GM20431 (cell line): ENCODE results near the gene SIAE.
"Not testable (repeated sequence)": the region's sequence is repeated elsewhere in the genome, so short reads cannot be mapped to it uniquely, and the experiment has no call there.

Experiments
- in situ Hi-C: fragments of 300-500 bp; cut with MseI, MboI; formaldehyde crosslinking; loops from one replicate; pipeline ENCODE4 v1.15.0; 2020; ENCODE audit warnings: low sequenced_read_pairs; ENCODE audit not compliant: unreplicated experiment

The SIAE gene

DNA sequence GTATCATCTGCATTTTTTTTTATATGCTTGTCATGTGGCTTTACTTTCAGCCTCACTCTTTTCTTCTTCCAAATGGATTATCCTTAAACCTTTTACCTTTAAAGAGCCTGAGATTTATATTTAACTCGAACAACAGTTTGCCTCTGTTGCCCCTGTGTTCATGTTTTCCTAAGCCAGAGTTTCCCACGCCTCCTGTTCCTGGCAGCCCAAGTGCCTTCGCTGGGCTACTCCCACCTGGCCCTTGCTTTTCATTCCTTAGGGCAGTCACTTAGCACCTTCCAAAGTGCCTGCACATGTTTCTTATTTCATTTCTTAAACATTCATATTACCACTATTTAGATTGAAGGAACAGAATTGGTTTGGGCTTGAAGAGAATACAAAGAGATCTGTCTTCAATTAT lies 37.6 kb downstream of the SIAE start:
- in situ Hi-C loops: no loop called here

DNA sequence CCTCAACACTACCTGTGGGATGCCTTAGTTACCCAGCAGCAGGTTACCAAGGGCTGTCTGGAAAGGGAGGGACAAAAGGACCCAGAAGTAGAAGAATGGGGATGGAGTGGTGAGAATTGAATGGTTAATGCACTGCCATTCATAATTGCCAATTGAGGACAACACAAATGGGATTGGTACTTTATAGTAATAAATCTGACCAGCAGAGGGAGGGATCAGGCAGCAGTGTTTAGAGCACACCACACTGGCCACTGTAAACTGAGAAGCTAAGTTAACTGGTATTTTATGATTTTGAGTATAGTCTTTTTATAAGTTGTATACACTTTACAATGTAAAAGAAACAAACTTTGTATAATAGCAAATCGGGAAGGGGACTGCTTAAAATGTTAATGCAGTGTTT lies 40.2 kb downstream of the SIAE start:
- in situ Hi-C loops: no loop called here

DNA sequence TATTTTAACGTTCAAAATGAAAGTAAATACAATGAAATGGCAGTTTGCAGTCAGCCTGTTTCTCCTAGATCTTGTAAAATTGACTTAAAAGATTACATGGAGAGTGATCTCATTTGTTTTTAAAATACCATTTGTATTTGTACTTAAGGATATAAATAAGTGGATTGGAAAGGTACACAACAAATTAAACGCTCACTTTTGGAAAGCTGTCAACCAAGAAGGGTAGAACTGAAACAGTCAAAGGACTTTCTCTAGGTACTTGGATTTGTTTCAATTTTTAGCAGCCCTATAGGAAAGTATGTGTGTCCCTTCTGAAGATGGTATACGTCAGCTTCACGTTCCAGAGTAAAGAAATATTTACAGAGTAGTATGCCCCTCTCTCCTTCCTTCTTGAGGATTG lies 43.6 kb downstream of the SIAE start:
- in situ Hi-C loops: no loop called here

DNA sequence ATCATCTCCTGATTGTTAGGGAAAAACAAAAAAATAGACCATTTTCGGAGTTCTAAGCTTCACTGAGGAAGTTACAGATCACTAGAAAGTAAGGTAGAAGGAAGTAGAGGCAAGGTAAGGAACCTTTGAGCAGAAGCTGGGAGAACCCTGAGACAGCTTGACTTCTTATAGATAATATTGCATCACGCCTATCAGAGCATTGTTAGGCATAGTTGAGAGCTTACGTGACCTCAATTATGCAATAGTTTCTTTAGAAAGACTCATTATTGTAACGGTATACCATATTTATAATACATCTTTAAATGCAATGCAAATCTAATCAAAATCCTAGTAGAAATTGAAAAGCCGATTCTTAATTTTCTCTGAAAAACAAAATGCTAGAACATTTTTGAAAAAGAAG lies 46.0 kb downstream of the SIAE start:
- in situ Hi-C loops: no loop called here

DNA sequence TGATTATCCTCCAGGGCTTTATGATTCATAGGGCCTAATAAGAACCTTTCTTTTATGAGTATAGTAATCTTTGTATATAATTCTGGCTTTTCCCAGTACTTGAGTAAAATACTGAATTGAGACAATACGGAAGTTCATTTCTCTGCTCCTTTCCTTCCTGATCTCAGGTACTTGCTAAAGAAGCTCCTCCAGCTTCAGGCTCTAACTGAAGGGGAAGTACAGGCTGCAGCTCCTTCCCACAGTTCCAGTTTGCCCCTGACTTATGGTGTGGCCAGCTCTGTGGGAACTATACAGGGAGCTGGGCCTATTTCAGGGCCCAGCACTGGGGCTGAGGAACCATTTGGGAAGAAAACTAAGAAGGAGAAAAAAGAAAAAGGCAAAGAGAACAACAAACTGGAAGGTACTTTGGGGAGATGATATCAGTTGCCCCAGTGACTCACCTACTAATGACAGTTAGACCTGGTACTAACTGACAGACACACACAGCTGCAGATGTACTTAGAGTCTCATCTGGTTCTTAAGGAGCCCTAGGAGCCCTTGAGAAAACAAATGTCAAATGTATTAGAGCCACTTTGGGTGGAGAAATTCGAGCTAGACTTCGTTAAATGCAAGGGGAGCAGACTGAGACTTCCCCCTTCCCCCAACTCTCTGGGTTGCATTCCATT lies 47.9 kb downstream of the SIAE start:
- in situ Hi-C loops: no loop called here

DNA sequence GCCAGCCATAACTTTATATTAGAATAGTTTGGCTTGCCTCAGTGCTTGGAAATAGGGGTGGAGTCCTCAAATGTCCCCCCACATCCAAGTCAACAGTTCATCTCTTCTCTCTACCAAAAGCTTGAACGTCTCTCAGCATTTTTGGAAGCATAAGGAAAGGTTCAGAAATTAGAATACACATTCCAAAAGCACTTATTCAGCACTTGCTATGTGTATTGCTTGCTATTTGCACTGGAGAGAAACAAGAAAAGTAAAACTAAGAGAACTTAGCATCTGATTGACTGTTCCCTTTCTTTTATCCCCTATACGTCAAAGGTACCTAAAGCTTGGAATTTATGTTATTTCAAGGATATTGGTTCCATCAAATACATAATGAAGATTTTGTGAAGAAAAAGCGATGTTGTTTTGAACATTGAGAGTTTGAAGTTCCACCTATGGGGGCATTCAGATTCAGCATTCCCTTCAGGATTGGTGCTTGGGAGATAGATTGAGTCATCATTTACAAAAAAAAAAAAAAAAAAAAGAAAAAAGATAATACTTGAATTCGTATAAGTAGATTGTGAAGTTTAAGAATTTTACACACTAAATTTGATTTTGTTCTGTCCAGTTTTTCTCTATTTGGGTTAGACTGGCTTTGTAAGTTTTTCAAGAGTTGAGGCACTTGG lies 49.5 kb downstream of the SIAE start:
- in situ Hi-C loops: no loop called here

DNA sequence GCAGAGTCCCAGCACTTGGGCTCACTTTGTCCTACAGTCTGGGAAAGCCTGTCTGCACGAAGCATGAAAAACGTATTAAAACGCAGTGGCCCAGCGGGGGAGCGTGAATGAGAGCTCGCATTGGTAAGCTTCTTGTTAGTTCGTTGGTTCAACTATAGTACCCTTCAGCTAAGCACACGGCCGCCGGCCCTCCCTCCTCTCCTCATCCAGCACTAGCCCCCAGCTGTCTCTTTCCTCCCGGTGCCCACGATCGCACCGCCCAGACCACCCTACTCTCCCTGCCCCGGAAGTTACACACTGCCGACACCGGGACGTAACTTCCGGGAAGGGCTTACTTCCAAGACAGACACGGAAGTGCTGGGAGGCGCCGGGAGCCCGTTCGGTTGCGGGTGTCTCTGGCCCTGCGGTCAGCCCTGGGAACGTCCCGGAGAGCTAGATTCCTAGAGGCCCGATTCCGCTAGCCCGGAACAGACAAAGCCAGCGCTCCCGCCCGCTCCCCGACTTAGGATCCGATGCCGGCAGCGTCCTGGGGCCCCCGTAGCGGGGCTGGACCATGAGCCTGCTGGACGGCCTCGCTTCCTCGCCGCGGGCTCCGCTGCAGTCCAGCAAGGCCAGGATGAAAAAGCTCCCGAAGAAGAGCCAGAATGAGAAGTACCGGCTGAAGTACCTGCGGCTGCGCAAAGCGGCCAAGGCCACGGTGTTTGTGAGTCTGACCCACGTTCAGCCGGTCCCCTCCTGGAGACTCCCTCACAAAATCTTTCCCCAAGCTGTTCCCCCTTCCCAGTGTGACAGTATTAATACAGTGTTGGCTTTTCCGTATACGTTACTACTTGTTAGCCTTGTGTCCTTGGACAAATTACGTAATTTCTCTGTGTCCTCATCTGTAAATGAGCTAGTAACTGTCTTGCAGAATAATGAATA lies 50.7 kb downstream of the SIAE start, which contains the start of gene TBRG1:
Gene TBRG1 (plus strand): TSS at position 334 of the 921 bp plus-strand sequence. CDS start 220 bp downstream, at position 554.
- in situ Hi-C loops: no loop called here

DNA sequence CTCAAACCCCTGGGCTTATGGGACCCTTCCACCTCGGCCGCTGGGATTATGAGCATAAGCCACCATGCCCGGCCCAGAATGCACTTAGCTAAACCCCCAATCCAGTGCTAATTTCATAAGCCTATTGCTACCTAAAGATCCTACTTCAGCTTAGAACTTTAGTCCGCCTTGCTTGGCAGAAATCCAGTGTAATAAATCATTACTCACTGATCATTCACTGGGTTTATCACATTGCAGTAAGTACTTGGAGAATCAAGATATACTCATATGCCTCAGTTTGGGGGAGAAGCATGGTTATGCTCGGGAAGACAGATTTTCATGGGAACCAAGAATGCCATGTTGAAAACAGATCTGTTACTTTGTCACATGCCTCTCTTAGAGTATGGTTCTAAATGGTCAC lies 54.7 kb downstream of the SIAE start:
- in situ Hi-C loops: no loop called here

DNA sequence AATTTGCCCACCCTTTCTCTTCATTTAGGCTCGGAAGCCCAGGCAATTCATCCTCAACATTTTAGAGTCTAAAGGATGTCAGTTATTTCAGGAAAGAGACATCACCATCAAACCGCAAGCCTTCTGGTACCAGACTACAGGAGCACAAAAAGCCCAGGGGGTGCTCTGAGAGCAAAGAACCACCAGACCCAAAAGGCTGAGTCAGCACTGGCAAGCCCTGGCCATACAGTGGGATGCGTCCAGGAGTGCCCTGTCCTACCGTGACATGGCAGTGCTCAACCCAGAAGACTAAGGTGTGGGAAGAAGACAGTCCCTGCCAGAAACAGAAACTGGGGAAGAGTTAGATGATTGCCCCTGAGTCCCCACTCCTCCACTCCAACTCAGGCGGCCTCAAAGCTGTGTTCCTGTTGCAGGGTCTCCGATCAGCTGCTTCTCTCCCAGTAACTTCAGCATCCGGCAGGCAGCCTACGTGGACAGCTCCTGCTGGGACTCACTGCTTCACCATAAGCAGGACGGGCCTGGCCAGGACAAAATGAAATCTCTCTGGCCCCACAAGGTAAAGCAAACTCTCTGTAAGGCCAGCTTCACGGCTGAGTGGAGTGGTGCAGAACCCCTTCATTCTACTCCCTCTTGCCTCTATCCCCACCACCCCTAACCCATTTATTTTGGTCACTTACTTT lies 60.8 kb downstream of the SIAE start:
- in situ Hi-C loops: no loop called here

DNA sequence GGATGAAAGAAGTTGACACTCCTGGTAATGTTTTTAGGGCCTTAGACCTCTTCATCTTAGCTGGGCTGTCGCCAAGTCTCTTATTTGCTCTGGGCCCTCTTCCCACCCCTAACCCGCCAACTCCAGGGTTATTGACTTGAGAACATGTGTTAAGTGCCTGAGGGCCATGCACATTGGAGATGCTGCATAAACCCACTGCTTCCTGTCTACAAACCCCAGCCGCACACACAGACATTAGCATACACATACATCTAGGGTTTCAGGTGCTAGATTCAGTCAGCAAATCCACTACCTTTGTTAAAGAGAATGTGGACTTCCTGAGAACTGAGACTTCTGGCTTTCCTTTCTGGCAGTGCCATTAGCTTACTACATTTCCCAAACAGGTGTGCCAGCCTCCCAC lies 61.5 kb downstream of the SIAE start:
- in situ Hi-C loops: no loop called here

DNA sequence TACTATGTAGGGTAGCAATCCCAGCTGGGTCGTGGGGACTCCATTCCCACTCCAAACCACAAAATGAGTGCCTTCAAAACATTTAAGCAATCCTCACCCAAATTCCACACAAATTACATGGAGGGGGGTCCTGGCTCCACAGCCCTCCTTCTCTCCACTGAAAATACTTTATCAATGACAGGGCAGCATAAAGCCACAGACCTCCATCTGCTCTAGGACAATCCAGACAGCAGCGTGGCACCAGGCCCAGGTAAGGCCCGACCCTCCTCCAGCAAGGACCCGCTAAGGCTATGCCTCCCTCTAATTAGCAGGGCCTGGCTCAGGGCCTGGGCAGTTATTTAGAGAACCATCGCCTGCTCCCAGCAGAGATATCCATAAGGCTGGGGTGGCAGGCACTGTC lies 62.5 kb downstream of the SIAE start, which contains the start of gene PANX3:
Gene PANX3 (plus strand): TSS at position 365 of the 400 bp plus-strand sequence. CDS start 129 bp downstream, outside the sequence.
- in situ Hi-C loops: no loop called here

DNA sequence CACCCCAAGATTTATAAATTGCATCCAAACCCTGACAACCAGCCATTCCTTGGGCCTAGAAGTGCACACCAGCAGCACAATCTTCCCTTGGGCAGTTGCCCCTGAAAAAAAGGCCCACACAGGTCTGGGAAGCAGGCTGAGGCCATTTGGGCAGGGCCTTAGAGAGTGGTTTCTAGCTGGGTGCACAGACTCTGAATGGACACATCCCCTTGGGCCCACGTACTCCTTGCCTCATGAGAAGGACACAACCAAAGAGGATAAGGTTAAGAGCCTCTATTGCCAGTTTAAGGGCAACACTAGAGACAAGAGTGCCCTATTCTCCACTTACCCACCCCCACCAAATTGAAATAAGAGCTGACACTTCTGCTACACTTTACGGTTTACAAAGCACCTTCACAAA lies 63.2 kb downstream of the SIAE start:
- in situ Hi-C loops: no loop called here

DNA sequence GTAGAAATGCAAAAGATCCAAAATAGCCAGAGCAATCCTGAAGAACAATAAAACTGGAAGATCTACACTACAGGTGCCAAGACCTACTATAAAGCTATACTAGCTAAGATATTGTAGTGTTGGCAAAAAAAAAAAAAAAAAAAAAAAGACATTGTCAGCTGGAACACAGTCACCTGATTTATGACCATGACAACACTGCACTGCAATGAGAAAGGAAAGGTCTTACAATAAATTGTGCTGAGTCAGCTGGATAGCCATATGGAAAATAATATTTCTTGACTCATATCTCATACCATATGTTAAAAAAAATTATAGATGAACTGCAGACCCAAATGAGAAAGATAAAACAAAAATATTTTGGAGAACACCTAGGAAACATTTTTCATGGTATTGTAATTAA lies 65.4 kb downstream of the SIAE start:
- in situ Hi-C loops: no loop called here

DNA sequence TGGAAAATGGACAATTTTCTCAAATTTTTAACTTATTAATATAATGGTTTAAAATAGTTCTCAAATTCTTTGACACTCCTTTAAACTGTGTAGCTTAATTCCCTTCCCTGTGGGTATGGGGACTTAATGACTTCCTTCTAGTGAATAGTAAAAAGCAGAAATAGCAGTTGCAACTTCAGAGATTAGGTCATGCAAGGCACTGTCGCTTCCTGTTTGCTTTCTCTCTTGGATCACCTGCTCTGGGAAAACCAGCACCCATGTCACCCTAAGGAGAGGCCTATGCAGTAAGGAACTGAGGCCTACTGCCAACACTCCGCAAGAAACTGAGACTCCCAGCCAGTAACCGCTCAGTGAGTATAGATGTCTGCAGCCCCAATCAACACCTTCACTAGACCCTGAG lies 67.8 kb downstream of the SIAE start:
- in situ Hi-C loops: no loop called here

DNA sequence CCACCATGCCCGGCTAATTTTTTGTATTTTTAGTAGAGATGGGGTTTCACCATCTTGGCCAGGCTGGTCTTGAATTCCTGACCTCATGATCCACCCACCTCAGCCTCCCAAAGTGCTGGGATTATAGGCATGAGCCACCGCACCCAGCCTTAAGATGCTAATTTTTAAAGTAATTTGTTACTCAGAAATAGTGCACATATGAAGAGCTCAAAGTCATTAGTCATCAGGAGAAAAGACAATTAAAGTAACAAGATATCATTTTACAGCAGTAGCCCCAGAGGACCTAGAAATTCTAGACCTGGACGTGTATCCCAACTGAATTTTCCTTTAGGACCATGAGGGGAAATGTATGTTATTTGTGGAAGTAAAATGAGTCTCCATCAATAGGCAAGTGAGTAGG lies 70.8 kb downstream of the SIAE start:
- in situ Hi-C loops: not testable (repeated sequence)

DNA sequence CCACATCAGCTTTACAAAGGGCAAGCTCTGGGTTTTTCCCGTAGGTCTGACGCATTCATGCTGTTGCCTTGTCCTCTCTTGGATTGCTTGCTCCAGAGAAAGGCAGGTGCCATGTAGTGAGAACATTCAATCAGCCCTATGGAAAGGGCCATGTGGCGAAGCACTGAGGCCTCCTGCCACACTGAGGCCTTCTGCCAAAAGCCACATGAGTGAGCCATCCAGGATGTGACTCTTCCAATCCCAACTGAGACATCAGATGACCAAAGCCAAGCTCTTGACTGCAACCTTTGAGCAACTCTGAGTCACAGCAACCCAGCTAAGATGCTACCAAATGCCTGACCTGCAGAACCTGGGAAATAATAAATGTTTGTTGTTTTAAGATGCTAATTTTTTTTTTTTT lies 71.3 kb downstream of the SIAE start:
- in situ Hi-C loops: no loop called here

DNA sequence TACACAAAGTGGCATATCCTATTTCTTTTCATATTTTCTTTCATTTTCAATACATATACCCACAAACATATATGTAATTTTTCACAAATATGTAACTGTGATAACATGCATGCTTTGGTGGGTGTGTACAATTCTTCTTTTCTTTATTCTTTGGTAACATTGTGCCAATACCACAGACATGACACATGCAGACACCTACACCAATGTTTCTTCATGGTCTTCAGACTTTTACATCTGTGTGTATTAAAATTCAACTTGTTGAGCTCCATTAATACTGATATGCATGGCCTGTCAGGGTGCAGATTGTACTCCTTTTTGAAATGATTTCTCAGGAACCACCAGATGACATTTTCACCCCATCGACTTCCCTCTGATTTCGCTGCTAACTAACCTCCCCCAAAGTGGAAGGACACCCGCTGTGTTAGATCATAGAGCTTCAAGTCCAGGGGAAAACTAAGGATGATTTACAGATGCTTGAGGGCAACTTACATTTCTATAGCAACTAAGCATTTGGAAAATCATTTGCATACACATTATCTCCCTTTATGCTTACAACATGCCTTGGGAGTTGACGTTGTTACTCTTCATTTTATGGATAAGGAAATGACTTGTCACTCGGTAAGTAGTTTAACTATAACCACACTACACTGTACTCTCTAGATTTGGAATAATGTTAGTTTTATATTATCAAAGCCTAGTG lies 72.8 kb downstream of the SIAE start:
- in situ Hi-C loops: no loop called here

DNA sequence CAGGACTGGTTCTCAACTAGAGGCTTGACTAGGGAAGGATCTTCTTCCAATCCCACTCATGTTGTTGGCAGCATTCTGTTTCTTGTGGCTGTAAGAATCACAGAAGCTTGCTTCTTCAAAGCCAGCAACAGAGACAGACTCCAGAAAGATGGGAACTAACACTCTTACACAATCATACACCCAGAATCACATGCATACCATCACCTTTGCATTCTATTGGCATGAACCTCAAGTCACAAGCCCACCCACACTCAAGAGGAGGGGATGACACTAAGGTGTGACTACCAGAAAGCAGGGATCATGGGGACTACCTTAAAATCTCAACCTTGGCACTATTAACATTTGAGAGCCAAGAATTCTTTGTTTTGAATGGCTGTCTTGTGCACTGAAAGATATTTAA lies 75.9 kb downstream of the SIAE start:
- in situ Hi-C loops: loop anchor here (25.0 kb wide), 1 partner anchor 510 kb away; no protein-coding TSS in a partner anchor

DNA sequence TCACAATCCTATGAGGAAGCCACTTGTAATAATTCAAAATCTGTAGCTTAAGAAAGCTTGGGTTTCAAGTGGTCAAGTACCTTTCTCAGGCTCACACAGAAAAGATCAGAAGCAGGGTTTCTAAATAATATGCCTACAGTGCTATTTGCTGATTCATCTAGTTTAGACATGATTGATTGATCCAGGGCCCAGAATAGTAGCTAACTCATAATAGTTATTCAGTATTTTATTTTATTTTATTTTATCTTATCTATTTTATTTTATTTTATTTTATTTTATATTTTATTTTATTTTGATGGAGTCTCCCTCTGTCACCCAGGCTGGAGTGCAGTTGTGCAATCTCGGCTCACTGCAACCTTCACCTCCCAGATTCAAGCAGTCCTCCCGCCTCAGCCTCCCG lies 78.2 kb downstream of the SIAE start:
- in situ Hi-C loops: loop anchor here (25.0 kb wide), 1 partner anchor 508 kb away; no protein-coding TSS in a partner anchor
